Activated naive CD8-positive, alpha-beta T cell (primary cell): ENCODE measurements around the gene SAGE1.

Experiments used
- H3K27ac Mint-ChIP-seq: one replicate; pipeline ENCODE4 v1.8.0; 2021; ENCODE audit warnings: mixed read lengths
- H3K27me3 Mint-ChIP-seq: one replicate; pipeline ENCODE4 v1.8.0; 2021; ENCODE audit warnings: mixed read lengths
- H3K36me3 Mint-ChIP-seq: one replicate; pipeline ENCODE4 v1.8.0; 2021; ENCODE audit warnings: mixed read lengths
- H3K4me1 Mint-ChIP-seq: one replicate; pipeline ENCODE4 v1.8.0; 2021; ENCODE audit warnings: low read depth, mixed read lengths
- H3K4me3 Mint-ChIP-seq: one replicate; pipeline ENCODE4 v1.8.0; 2021; ENCODE audit warnings: mild to moderate bottlenecking, mixed read lengths
- H3K9me3 Mint-ChIP-seq: one replicate; pipeline ENCODE4 v1.8.0; 2021; ENCODE audit warnings: low read depth, mixed read lengths

SAGE1 gene

GRCh38 chrX:135944486-135944885, 51.0 kb downstream of the SAGE1 start:
- Mint-ChIP-seq H3K27ac (no peak overlapping the region), H3K36me3 (peaks cover 10% of the 10 kb centered on the region), H3K9me3 (no peaks in the 10 kb centered on the region), H3K4me3 (no peak overlapping the region), H3K4me1 (no peaks in the 10 kb centered on the region), H3K27me3 (no peaks in the 10 kb centered on the region)

DNA sequence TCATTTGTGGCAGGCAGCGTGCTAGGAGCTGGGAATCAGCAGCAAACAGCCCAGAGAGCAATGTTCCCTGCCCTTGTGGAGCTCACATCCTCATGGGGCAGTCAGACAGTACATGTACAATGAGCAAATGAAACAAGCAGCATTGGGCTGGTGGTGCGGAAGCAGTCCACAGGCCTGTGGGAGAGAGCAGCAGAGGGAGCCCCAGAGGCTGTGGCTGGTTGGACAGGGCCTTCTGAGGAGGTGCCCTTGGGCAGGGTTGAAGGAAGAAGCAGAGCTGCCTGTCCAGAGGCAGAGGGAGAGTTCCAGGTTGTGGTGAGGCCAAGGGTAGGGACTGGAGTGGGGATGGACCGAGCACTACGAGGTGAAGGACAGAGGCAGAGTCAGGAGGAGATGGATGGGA, 57.8 kb downstream of the SAGE1 start:
- Mint-ChIP-seq H3K36me3 (no peaks in the 10 kb centered on the region), H3K4me3 (no peak overlapping the region), H3K27ac (no peak overlapping the region), H3K4me1 (no peaks in the 10 kb centered on the region), H3K9me3 (no peaks in the 10 kb centered on the region), H3K27me3 (no peaks in the 10 kb centered on the region)
